GM21737 (cell line): ENCODE results near the gene POLR1B.
"Not testable (repeated sequence)": the region's sequence is repeated elsewhere in the genome, so short reads cannot be mapped to it uniquely, and the experiment has no call there.

Experiments used
- ATAC-seq: cut with Tn5 transposase; IDR thresholded peaks from one replicate; pipeline ENCODE4 v1.9.1; 2021; ENCODE audit warnings: mild to moderate bottlenecking, moderate library complexity; ENCODE audit not compliant: unreplicated experiment

Gene POLR1B

DNA sequence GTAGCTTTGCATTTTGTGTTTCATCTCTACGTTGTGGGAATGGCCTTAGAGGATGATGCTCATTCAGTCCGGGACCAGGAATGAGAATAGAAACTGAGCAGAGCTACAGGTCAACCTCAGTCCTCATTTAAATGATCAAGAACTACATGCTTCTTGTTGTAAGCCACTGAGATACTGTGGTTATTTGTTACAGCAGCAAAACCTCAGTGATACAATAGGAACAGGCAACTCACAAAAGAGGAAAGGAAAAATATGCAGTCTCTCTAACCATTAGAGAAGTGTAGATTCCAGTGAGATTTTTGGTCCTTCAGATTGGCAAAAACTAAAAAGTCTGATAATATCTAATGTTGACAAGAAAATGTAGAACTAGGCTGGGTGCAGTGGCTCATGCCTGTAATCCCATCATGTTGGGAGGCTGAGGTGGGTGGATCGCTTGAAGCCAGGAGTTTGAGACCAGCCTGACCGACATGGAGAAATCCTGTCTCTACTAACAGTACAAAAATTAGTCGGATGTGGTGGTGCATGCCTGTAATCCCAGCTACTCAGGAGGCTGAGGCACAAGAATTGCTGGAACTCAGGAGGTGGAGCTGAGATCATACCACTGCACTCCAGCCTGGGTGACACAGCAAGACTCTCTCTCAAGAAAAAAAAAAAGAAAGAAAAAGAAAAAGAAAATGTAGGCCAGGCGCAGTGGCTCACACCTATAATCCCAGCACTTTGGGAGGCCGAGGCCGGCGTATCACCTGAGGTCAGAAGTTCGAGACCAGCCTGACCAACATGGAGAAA is 55.5 kb downstream of the POLR1B start:
- ATAC-seq, result no peak

GRCh38 chr2:112600634-112601033 is 58.4 kb downstream of the POLR1B start:
- no peak for ATAC-seq

- ATAC-seq, result no peak
Observed at GRCh38 chr2:112601754-112602153, 59.5 kb downstream of the POLR1B start.

DNA sequence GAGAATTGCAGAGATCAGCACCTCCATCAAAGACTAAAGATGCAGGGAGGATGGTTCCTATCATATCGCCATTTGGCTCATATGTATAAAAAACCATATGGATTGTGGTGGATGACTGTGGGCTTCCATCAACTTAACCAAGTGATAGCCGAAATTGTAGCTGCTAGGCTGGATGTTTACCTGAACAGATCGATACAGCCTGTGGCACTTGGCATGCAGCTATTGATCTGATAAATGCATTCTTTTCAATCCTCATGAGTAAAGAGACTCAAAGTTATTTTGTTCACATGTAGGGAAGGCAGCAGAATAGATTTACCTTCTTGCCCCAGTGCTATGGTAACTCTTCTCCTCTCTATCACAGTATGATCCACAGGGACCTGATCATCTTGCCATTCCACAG is 60.7 kb downstream of the POLR1B start:
- ATAC-seq, result no peak

DNA sequence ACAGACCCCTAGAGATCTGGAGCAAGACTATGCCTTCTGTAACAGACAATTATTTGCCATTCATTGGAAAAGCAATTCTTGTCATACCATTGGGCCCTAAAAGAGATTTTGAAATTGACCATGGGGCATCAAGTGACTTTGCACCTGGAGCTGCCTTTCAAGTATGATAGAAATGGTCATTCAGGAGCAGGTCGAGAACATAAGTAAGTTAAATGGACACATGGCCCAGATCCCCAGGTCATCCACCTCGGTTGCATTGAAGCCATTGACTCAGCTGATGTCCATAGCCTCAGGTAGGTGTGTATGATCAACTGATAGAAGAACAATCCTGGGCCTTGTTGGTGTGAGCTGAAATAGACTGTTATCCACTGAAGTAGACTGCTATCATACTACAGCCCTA is 61.5 kb downstream of the POLR1B start:
- ATAC-seq, result no peak

GRCh38 chr2:112604952-112605351 is 62.7 kb downstream of the POLR1B start:
- no peak for ATAC-seq

DNA sequence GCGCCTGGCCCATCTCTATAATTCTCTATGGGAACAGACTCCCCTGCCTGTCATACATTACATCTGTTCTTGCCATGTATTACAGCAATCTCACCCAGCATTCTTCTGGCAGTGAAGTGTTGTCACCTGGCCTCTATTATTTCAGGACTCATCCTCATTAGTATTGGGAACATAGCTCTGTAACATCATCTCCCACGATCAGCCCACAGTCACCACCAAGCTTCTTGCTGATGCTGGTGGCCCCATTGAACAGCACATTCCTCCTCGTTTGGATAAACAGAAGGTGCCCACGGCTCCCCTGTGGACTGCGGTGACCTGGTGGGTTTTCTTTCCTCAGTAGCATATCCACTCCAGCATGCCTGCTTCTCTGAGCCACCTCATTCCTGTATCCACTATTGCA is 63.7 kb downstream of the POLR1B start:
- ATAC-seq, result no peak

DNA sequence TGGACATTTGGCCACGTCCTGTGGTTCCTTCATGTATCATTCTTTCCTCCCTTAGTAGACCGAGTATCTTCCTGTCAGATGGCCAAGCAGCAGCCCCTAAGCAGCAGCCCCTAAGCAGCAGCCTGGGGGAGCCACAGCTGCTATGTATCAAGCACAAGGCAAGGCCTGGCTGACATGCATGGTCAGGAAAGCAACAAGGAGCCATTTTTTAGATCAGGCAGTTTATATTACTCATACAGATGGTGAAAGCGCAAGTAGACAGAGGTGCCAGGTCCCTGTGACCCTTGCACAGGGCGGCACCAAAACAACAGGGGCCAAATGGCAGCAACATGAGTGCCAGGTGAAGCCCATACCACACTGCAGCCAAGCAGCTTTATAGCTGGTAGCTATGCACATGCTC is 64.3 kb downstream of the POLR1B start:
- no peak for ATAC-seq

DNA sequence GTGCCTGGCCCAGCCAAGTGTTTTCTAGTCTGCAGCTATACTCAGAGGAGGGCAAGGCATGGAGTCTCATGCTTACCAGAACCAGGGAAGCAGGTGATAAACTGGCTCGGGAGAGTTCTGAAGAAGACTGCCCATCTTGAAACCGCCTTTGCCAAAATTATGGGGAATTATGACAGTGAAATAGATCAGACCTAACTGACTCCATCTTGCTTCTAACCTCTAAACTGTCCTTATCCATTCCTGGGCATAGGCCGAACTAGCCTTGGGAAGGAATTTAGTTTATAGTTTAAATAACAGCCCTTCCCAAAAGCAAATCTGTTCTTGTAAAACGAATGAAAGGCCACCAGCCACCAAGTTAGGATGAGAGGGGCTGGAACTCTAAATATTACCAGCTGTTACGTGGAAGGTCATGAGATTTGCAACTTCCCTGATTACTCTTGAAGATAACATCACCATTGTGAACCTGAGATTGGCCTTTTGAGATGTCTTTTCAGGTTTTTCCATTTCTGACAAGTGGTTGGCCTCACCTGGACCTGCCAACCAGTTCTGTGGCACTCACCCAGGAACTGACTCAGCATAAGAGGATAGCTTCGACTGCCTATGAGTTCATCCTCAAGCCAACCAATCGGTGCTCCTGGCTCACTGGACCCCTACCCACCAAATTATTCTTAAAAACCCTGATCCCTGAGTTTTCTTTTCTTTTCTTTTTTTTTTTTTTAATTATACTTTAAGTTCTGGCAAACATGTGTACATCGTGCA is 65.6 kb downstream of the POLR1B start:
- no peak for ATAC-seq

DNA sequence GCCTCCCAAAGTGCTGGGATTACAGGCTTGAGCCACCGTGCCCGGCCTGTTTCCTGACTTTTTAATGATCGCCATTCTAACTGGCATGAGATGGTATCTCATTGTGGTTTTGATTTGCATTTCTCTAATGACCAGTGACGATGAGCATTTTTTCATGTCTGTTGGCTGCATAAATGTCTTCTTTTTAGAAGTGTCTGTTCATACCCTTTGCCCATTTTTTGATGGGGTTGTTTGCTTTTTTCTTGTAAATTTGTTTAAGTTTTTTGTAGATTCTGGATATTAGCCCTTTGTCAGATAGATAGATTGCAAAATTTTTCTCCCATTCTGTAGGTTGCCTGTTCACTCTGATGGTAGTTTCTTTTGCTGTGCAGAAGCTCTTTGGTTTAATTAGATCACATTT is 67.1 kb downstream of the POLR1B start:
- not testable (repeated sequence) for ATAC-seq

DNA sequence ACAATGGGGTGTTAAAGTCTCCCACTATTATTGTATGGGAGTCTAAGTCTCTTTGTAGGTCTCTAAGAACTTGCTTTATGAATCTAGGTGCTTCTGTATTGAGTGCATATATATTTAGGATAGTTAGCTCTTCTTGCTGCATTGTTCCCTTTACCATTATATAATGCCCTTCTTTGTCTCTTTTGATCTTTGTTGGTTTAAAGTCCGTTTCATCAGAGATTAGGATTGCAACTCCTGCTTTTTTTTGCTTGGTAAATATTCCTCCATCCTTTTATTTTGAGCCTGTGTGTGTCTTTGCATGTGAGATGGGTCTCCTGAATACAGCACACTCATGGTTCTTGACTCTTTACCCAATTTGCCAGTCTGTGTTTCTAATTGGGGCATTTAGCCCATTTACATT is 70.0 kb downstream of the POLR1B start:
- not testable (repeated sequence) for ATAC-seq

DNA sequence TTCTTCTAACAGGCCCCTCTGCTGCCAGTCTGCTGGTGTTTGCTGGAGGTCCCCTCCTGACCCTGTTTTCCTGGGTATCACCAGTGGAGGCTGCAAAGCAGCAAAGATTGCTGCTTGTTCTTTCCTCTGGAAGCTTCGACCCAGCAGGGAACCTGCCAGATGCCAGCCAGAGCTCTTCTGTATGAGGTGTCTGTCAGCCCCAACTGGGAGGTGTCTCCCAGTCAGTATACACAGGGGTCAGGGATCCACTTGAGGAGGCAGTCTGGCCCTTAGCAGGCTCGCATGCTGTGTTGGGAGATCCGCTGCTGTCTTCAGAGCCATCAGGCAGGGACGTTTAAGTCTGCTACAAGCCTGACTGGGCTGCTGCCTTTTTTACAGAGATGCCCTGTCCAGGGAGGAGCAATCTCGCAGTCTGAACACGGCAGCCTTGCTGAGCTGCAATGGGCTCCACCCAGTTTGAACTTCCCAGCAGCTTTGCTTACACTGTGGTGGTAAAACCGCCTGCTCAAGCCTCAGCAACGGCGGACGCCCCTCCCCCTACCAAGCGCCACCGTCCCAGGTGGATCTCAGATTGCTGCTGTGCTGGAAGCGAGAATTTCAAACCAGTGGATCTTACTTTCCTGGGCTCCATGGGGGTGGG is 72.1 kb downstream of the POLR1B start:
- no peak for ATAC-seq

DNA sequence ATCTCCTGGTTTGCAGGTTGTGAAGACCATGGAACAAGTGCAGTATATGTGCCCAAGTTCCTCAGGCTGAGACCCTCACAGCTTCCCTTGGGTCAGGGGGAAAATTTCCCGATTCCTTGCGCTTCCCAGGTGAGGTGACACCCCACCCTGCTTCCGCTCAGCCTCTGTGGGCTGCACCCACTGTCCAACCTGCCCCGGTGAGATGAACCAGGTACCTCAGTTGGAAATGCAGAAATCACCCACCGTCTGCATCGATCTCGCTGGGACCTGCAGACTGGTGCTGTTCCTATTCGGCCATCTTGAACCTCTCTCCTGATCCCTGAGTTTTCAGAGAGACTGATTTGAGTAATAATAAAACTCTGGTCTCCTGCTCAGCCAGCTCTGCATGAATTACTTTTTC is 72.8 kb downstream of the POLR1B start:
- ATAC-seq, result no peak

GRCh38 chr2:112615798-112616197 is 73.5 kb downstream of the POLR1B start:
- ATAC-seq, result not testable (repeated sequence)

DNA sequence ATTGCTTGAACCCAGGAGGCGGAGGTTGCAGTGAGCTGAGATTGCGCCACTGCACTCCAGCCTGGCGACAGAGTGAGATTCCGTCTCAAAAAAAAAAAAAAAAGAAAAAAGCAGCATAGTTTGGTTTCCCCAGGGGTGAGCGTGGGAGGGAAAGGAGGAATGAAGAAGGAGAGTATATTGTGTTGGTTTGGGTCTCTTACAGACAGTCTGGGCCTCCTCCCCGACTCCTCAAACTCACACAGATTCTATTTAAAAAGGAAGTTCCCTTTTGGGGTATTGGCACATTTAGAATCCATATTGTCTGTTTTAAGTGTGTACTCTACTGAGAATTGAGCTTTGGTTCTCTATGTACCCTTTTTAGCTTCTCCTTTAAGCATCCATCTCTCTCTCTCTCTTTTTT is 76.1 kb downstream of the POLR1B start:
- ATAC-seq, result no peak

GRCh38 chr2:112621790-112622527 is 79.7 kb downstream of the POLR1B start:
- no peak for ATAC-seq

DNA sequence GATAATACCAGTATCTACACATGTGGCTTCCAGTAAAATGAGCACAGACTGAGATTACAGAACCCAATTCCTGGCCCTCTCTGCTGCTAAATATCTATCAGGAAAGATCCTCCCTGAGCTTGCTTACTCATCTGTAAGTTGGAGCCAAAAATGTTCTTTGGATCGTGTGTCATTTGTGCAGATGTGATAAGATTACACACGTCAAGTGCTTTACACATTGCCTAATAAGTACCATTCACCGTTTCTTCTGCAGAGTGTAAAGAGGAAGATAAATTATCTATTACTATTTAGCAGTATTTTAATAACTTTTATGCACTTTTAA is 80.2 kb downstream of the POLR1B start:
- ATAC-seq, result no peak

DNA sequence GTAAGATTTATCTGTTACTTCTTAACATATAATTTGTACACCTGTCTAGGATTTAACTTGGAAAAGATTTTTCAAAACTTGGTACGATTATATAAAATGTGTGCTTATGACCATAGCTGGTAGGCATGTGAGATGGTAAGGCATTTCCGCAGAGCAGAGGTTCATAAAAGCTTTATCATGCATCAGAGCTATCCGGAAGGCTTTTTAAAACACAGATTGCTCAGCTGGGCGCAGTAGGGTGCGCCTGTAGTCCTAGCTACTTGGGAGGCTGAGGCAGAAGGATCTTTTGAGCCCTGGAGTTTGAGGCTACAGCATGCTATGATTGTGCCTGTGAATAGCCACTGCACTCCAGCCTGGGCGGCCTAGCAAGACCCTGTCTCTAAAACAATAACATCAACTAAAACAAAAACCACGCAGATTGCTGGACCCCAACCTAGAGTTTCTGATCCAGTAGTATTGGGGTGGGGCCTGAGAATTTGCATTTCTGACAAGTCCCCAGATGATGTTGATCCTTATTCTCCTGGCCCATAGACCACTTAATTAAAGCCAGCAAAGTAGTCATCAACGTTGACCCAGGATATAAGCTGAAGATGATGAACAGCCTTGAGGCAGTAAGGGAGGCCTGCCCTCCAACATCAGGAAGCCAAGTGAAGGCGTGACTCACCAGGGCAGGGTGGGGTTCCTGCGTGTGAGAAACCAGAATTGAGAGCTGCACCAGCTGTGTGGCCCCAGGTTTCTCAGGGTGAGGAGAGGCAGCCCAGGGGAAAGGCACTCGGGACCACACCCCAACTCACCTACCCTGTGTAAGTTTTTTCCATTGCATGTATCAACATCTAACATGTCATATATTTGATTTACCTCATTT is 81.9 kb downstream of the POLR1B start:
- peak; percentile 72 for ATAC-seq

GRCh38 chr2:112625474-112626114 is 83.3 kb downstream of the POLR1B start:
- no peak for ATAC-seq

DNA sequence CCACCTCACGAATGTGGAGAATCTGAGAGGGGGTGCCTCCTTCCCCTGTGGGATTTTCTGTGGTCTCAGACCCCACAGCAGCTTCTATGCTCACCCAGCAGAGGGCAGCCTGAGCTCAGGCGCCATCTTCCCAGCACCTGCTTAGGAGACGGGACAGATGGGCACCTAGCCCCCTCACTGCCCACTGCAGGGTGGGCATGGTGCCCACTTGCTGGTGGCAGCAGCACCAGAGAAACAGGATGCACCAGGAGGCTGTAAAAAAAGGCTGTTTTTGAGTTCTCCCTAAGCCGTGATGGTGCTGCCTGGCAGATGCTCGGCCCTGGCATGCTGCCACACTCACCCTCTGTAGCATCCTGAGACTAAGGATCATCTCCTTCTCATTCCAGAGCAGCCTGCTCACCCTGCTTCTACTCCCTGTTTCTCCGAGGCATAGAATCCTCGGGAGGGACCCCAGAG is 84.4 kb downstream of the POLR1B start:
- ATAC-seq, result peak; percentile 48
